ENCODE measurements around the gene FGF3. TPM values are rescaled to one million over a fixed set of nuclear protein-coding genes. Genes with fewer than 3 reads are reported as not detected.

Gene FGF3
- polyA plus RNA-seq, 3 donors, result not detected

DNA sequence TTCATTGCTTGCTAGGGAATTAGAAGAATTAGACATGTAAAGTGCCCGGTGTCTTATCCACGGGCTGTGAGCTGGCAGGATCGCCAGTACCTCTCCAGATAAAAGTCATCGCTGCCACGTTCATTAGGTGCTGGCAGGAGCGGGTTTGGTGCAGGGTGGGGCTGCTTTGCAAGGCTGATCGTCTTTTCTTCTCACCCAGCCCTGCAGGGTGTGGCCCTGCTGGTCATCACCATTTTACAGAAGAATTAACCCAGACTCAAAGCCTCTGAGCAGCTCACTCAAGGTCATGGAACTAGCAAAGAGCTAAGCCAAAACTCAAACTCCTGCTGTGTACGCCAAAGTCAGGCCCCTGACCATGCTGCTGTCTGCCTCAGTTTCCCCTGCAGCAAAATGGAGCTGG, 38.0 kb downstream of the FGF3 start:
- H3K27me3 Mint-ChIP-seq (ENCODE audit: low read depth in 3 of 3), result peaks cover 10 to 28% (median 14%) of the 10 kb centered on the region in 3 donors
- WGBS (ENCODE audit: insufficient coverage), result 90% methylated on average over 8 of the region's 8 CpGs
- H3K4me2 ChIP-seq (replicated peaks; ENCODE audit: extremely low read depth, low read length, poor library complexity, severe bottlenecking), result no peak overlapping the region
- H3K4me1 ChIP-seq (ENCODE audit: control insufficient read depth in 1 of 2, insufficient read depth in 2 of 2, low read length in 2 of 2), result no peaks in the 10 kb centered on the region
- H3K27me3 ChIP-seq (ENCODE audit: control insufficient read depth in 2 of 2, insufficient read depth in 2 of 2, low read length in 2 of 2), result peaks cover 0 to 8% of the 10 kb centered on the region in 2 donors
- no peaks in the 10 kb centered on the region for H3K36me3 Mint-ChIP-seq
- no peak overlapping the region for H3K27ac ChIP-seq (ENCODE audit: low read depth in 1 of 2, low read length in 2 of 2)
- H3K27ac Mint-ChIP-seq, result no peak overlapping the region
- no peak overlapping the region for H3K4me3 Mint-ChIP-seq
- intact Hi-C loops (cut with micrococcal nuclease), result no loop called here
- H2AFZ ChIP-seq (ENCODE audit: insufficient read depth, low read depth, low read length, poor library complexity, severe bottlenecking), result no peak overlapping the region
- H3K4me3 ChIP-seq (replicated peaks in 1 of 3; ENCODE audit: low read depth in 2 of 3, low read length in 3 of 3), result no peak overlapping the region
- DNase-seq, result no peak
- H3K9me3 ChIP-seq (replicated peaks in 1 of 2; ENCODE audit: control insufficient read depth in 1 of 2, insufficient read depth in 1 of 2, low read length in 2 of 2), result no peaks in the 10 kb centered on the region
- no peaks in the 10 kb centered on the region for H3K79me2 ChIP-seq (ENCODE audit: insufficient read depth, low read length)
- H3K9ac ChIP-seq (ENCODE audit: insufficient read depth, low read length, poor library complexity, severe bottlenecking), result no peak overlapping the region
- H3K4me1 Mint-ChIP-seq, result no peaks in the 10 kb centered on the region
- TF ChIP-seq, protein P1, sequence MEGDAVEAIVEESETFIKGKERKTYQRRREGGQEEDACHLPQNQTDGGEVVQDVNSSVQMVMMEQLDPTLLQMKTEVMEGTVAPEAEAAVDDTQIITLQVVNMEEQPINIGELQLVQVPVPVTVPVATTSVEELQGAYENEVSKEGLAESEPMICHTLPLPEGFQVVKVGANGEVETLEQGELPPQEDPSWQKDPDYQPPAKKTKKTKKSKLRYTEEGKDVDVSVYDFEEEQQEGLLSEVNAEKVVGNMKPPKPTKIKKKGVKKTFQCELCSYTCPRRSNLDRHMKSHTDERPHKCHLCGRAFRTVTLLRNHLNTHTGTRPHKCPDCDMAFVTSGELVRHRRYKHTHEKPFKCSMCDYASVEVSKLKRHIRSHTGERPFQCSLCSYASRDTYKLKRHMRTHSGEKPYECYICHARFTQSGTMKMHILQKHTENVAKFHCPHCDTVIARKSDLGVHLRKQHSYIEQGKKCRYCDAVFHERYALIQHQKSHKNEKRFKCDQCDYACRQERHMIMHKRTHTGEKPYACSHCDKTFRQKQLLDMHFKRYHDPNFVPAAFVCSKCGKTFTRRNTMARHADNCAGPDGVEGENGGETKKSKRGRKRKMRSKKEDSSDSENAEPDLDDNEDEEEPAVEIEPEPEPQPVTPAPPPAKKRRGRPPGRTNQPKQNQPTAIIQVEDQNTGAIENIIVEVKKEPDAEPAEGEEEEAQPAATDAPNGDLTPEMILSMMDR (IDR thresholded peaks at IDR 0.05), result no peak
- no peaks in the 10 kb centered on the region for H3K36me3 ChIP-seq (replicated peaks in 1 of 2; ENCODE audit: control insufficient read depth in 1 of 2, insufficient read depth in 2 of 2, low read length in 2 of 2)
- no peaks in the 10 kb centered on the region for H4K20me1 ChIP-seq (ENCODE audit: insufficient read depth, low read length)
- no peaks in the 10 kb centered on the region for H3K9me3 Mint-ChIP-seq

DNA sequence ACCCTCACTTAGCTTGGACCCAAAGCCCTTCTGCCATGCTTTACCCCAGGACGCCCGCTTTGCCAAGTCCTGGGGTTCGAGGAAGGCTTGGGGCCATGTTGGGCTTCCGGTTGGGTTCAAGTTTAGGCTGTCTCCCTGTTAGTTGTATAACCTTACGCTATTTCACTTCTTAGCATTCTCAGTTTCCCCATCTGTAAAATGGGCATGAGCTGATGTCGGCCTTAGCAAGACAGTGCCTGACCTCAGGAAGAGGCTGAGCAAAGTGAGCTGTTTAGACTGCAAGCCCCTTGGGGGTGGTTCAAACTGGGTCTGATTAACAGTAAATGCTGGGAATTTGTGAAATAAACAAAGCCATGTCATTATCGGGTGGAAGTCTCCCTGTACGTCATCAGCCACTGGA, 40.8 kb downstream of the FGF3 start:
- 94% methylated on average over 4 of the region's 8 CpGs for WGBS (ENCODE audit: insufficient coverage)
- no peak overlapping the region for H3K27ac Mint-ChIP-seq
- no peaks in the 10 kb centered on the region for H3K36me3 Mint-ChIP-seq
- no peak overlapping the region for H2AFZ ChIP-seq (ENCODE audit: insufficient read depth, low read depth, low read length, poor library complexity, severe bottlenecking)
- H3K79me2 ChIP-seq (ENCODE audit: insufficient read depth, low read length), result no peaks in the 10 kb centered on the region
- no peaks in the 10 kb centered on the region for H3K9me3 ChIP-seq (replicated peaks in 1 of 2; ENCODE audit: control insufficient read depth in 1 of 2, insufficient read depth in 1 of 2, low read length in 2 of 2)
- intact Hi-C loops (cut with micrococcal nuclease), result no loop called here
- DNase-seq, result no peak
- no peaks in the 10 kb centered on the region for H3K4me1 ChIP-seq (ENCODE audit: control insufficient read depth in 1 of 2, insufficient read depth in 2 of 2, low read length in 2 of 2)
- H3K27me3 ChIP-seq (ENCODE audit: control insufficient read depth in 2 of 2, insufficient read depth in 2 of 2, low read length in 2 of 2), result peaks cover 8 to 25% of the 10 kb centered on the region in 2 donors
- TF ChIP-seq, protein P1 (IDR thresholded peaks at IDR 0.05), result no peak
- peaks cover 0 to 4% (median 0%) of the 10 kb centered on the region in 7 donors for H3K9me3 Mint-ChIP-seq
- no peak overlapping the region for H3K4me3 ChIP-seq (replicated peaks in 1 of 3; ENCODE audit: low read depth in 2 of 3, low read length in 3 of 3)
- H3K4me2 ChIP-seq (replicated peaks; ENCODE audit: extremely low read depth, low read length, poor library complexity, severe bottlenecking), result no peak overlapping the region
- no peak overlapping the region for H3K27ac ChIP-seq (ENCODE audit: low read depth in 1 of 2, low read length in 2 of 2)
- H4K20me1 ChIP-seq (ENCODE audit: insufficient read depth, low read length), result no peaks in the 10 kb centered on the region
- no peak overlapping the region for H3K4me3 Mint-ChIP-seq
- no peak overlapping the region for H3K9ac ChIP-seq (ENCODE audit: insufficient read depth, low read length, poor library complexity, severe bottlenecking)
- H3K4me1 Mint-ChIP-seq, result no peaks in the 10 kb centered on the region
- peaks cover 21 to 51% (median 31%) of the 10 kb centered on the region in 3 donors for H3K27me3 Mint-ChIP-seq (ENCODE audit: low read depth in 3 of 3)
- H3K36me3 ChIP-seq (replicated peaks in 1 of 2; ENCODE audit: control insufficient read depth in 1 of 2, insufficient read depth in 2 of 2, low read length in 2 of 2), result no peaks in the 10 kb centered on the region
